Fibroblast of the aortic adventitia (primary cell): ENCODE data around the gene LZTS2. TPM values are rescaled to one million over a fixed set of nuclear protein-coding genes. Genes with fewer than 3 reads are reported as not detected.
A peak's percentile ranks its signal among the peaks of the same experiment; 100 is the strongest.

Experiments
- DNase-seq: peaks from one replicate; pipeline ENCODE4 v3.0.0-alpha.2; 2010; ENCODE audit warnings: low read depth
- H3K4me3 ChIP-seq: 2 replicates; pipeline ENCODE4 v1.5.1; 2011; ENCODE audit warnings: low read depth, mild to moderate bottlenecking, control low read depth, low read length, moderate library complexity
- CTCF ChIP-seq: IDR thresholded peaks from 2 replicates; pipeline ENCODE4 v1.5.1; 2011; ENCODE audit warnings: mild to moderate bottlenecking, low read length, control low read depth, inconsistent platforms; ENCODE audit not compliant: insufficient read depth
- total RNA-seq: library from RNA; depleted of rRNA; stranded (reverse); fragments of >200 nt; gene quantifications from 2 replicates; pipeline ENCODE4 v1.2.3, GENCODE V29; 2012; ENCODE audit warnings: low replicate concordance

The LZTS2 gene
- total RNA-seq, 1 donor, result 91.7 TPM

- no peak for DNase-seq
- no peak for TF ChIP-seq CTCF
- H3K4me3 ChIP-seq, result peak overlapping the region; percentile 68
Measured at GRCh38 chr10:101042118-101042517, 42.5 kb downstream of the LZTS2 start.

- TF ChIP-seq CTCF, result no peak
- H3K4me3 ChIP-seq, result peak overlapping the region; percentile 68
- DNase-seq, result peak; percentile 96
Measured at GRCh38 chr10:101042667-101043362, 43.2 kb downstream of the LZTS2 start.

- DNase-seq, result no peak
- peak overlapping the region; percentile 68 for H3K4me3 ChIP-seq
- no peak for TF ChIP-seq CTCF
Measured at GRCh38 chr10:101043363-101043707, 43.7 kb downstream of the LZTS2 start.

- no peak for TF ChIP-seq CTCF
- no peak overlapping the region for H3K4me3 ChIP-seq
- no peak for DNase-seq
Measured at GRCh38 chr10:101044117-101044516, 44.5 kb downstream of the LZTS2 start.

- no peak overlapping the region for H3K4me3 ChIP-seq
- DNase-seq, result no peak
- TF ChIP-seq CTCF, result no peak
Measured at GRCh38 chr10:101046332-101047238, 47.0 kb downstream of the LZTS2 start.

- TF ChIP-seq CTCF, result no peak
- DNase-seq, result no peak
- no peak overlapping the region for H3K4me3 ChIP-seq
Measured at GRCh38 chr10:101047268-101047667, 47.7 kb downstream of the LZTS2 start.
